GM12865 (cell line): ENCODE data around the gene CNOT6L.
A peak's percentile ranks its signal among the peaks of the same experiment; 100 is the strongest.

Experiments used
- DNase-seq: peaks from one replicate; pipeline ENCODE4 v3.0.0; 2010; ENCODE audit warnings: low read depth
- H3K4me3 ChIP-seq: 2 replicates; pipeline ENCODE4 v1.5.1; 2011; ENCODE audit warnings: mild to moderate bottlenecking, low read depth, low read length, control low read depth
- CTCF ChIP-seq: IDR thresholded peaks from 2 replicates; pipeline ENCODE4 v1.5.1; 2011; ENCODE audit warnings: low read length, control low read depth, low read depth, inconsistent platforms; ENCODE audit not compliant: insufficient read depth; ENCODE audit errors: missing control alignments

The CNOT6L gene

GRCh38 chr4:77854431-77855111, 35.4 kb upstream of the CNOT6L start:
- no peak overlapping the region for H3K4me3 ChIP-seq
- no peak for TF ChIP-seq CTCF
- DNase-seq = no peak

- no peak for TF ChIP-seq CTCF
- DNase-seq = peak; percentile 46
- H3K4me3 ChIP-seq = no peak overlapping the region
Measured at GRCh38 chr4:77852892-77853495, 33.8 kb upstream of the CNOT6L start.

GRCh38 chr4:77849278-77849965, 30.3 kb upstream of the CNOT6L start:
- DNase-seq = no peak
- H3K4me3 ChIP-seq = no peak overlapping the region
- TF ChIP-seq CTCF = no peak

GRCh38 chr4:77848508-77848907, 29.3 kb upstream of the CNOT6L start:
- no peak for TF ChIP-seq CTCF
- no peak for DNase-seq
- no peak overlapping the region for H3K4me3 ChIP-seq

- no peak for TF ChIP-seq CTCF
Measured at GRCh38 chr4:77845929-77846328, 26.8 kb upstream of the CNOT6L start.

GRCh38 chr4:77845400-77845799, 26.2 kb upstream of the CNOT6L start:
- no peak for TF ChIP-seq CTCF
- no peak for DNase-seq
- H3K4me3 ChIP-seq = no peak overlapping the region

More at GRCh38 chr4:77845929-77846328, 26.8 kb upstream of the CNOT6L start:
- DNase-seq = no peak
- H3K4me3 ChIP-seq = no peak overlapping the region
